ENCODE results near the gene ZNF839. TPM values are rescaled to one million over a fixed set of nuclear protein-coding genes. Genes with fewer than 3 reads are reported as not detected.
A peak's percentile ranks its signal among the peaks of the same experiment; 100 is the strongest.

The ZNF839 gene
- 10 to 100 TPM in 1 of 2 donors, 1 to 10 TPM in 1; 8.2 to 11.2 TPM for total RNA-seq

DNA sequence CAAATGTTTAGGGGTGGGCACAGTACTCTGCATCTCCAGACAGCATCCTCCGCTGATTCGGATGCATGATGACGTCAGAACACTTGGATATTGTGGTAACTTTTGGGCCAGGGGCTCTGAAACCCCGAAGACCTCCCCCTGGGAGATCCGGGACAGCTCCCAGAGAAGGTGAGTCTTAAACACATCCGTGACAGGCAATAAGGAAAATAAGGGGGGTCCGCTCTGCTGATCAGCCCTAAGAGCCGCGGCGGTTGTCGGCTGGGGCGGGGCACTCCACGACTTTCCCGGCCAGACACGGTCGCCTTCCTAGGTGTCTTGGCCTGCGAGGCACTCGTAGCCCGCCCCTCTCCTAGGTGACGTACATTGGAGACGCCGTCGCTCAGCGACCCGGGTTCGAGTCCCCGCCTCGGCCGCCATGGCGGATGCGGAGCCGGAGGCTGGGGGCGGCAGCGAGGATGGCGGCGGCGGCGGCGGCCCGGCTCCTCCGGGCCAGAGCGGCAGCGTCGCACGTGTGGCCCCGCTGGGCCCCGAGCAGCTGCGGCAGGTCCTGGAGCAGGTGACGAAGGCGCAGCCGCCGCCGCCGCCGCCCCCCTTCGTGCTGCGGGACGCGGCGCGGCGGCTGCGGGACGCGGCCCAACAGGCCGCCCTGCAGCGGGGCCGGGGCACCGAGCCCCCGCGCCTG lies at the start of gene ZNF839:
Gene ZNF839, plus strand, starts transcription at position 396 of the 682 bp plus-strand sequence. Its CDS starts 20 bp downstream, at position 416.
- peak within 1 kb of the TSS; percentile 100 for H3K27ac Mint-ChIP-seq

GRCh38 chr14:102272392-102272791 lies 47.2 kb upstream of the ZNF839 start:
- H3K27me3 Mint-ChIP-seq = no peaks in the 10 kb centered on the region
- no peaks in the 10 kb centered on the region for H3K36me3 Mint-ChIP-seq (ENCODE audit: low read depth)
- no peaks in the 10 kb centered on the region for H3K4me1 Mint-ChIP-seq
- H3K4me3 Mint-ChIP-seq = no peak overlapping the region
- H3K9me3 Mint-ChIP-seq = no peaks in the 10 kb centered on the region
- ATAC-seq (replicated peaks) = peak; percentile 81
- H3K27ac Mint-ChIP-seq = peak overlapping the region; percentile 25

More for the DNA sequence above, at the start of gene ZNF839:
- ATAC-seq (replicated peaks) = peak; percentile 77
- Mint-ChIP-seq H3K36me3 (ENCODE audit: low read depth) (peaks cover 17% of the 10 kb centered on the region), H3K9me3 (no peaks in the 10 kb centered on the region), H3K4me1 (peaks cover 23% of the 10 kb centered on the region), H3K27me3 (no peaks in the 10 kb centered on the region), H3K4me3 (peak within 1 kb of the TSS; percentile 99)

DNA sequence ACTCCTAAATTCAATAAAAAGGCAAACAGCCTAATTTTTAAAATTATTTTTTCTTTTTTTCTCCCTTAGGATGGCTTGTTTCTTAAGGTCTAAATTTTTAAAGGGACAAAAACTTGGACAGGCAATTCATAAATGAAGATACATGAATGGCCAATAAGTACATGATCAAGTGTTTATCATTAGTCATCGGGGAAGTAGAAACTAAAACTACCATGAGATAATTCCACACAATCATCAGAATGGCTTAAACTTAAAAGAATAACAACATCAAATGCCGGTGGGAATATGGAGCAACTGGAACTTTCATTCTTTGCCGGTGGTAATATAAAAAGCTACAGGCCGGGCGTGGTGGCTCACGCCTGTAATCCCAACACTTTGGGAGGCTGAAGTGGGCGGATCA lies 43.7 kb upstream of the ZNF839 start:
- no peaks in the 10 kb centered on the region for H3K4me1 Mint-ChIP-seq
- H3K27me3 Mint-ChIP-seq = no peaks in the 10 kb centered on the region
- H3K27ac Mint-ChIP-seq = no peak overlapping the region
- H3K36me3 Mint-ChIP-seq (ENCODE audit: low read depth) = no peaks in the 10 kb centered on the region
- no peaks in the 10 kb centered on the region for H3K9me3 Mint-ChIP-seq
- no peak for ATAC-seq (replicated peaks)
- H3K4me3 Mint-ChIP-seq = no peak overlapping the region

DNA sequence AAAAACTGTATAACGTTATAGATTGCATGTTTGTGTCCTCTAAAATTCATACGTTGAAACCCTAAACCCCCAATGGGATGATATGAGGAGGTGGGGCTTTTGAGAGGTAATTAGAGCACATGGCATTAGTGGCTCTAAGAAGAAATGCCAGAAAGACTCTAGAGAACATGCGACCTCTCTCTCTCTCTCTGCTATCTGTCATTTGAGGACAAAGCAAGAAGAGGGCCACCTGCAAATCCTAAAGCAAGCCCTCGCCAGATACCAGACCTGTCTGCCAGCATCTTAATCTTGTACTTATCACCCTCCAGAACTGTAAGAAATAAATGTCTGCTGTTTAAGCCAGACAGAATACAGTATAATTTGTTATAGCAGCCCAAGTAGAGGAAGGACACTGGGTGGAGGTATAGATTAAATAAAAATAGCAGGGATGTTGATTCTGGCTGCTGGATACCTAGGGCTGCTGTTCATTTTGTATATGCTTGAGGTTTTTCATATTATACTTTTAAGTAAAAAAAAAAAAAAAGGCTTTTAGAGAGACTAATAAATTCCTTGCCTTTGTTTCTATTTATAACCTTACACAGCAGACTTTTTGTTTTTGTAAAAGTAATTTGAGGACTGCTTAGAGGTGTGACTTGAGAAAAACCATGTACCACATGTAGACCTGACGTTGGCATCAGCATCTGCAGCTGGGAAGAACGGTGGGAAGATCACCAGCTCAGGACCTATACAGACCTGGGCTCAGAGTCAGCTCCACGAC lies 41.5 kb upstream of the ZNF839 start:
- H3K9me3 Mint-ChIP-seq = no peaks in the 10 kb centered on the region
- no peak for ATAC-seq (replicated peaks)
- no peaks in the 10 kb centered on the region for H3K27me3 Mint-ChIP-seq
- H3K4me3 Mint-ChIP-seq = no peak overlapping the region
- H3K36me3 Mint-ChIP-seq (ENCODE audit: low read depth) = no peaks in the 10 kb centered on the region
- H3K4me1 Mint-ChIP-seq = no peaks in the 10 kb centered on the region
- H3K27ac Mint-ChIP-seq = no peak overlapping the region

GRCh38 chr14:102278631-102278935 lies 41.0 kb upstream of the ZNF839 start:
- no peaks in the 10 kb centered on the region for H3K36me3 Mint-ChIP-seq (ENCODE audit: low read depth)
- H3K27ac Mint-ChIP-seq = no peak overlapping the region
- no peak for ATAC-seq (replicated peaks)
- H3K4me3 Mint-ChIP-seq = no peak overlapping the region
- no peaks in the 10 kb centered on the region for H3K27me3 Mint-ChIP-seq
- H3K9me3 Mint-ChIP-seq = no peaks in the 10 kb centered on the region
- no peaks in the 10 kb centered on the region for H3K4me1 Mint-ChIP-seq

GRCh38 chr14:102279282-102279681 lies 40.3 kb upstream of the ZNF839 start:
- H3K36me3 Mint-ChIP-seq (ENCODE audit: low read depth) = no peaks in the 10 kb centered on the region
- no peaks in the 10 kb centered on the region for H3K9me3 Mint-ChIP-seq
- no peak overlapping the region for H3K4me3 Mint-ChIP-seq
- H3K27ac Mint-ChIP-seq = no peak overlapping the region
- H3K27me3 Mint-ChIP-seq = no peaks in the 10 kb centered on the region
- no peaks in the 10 kb centered on the region for H3K4me1 Mint-ChIP-seq
- ATAC-seq (replicated peaks) = no peak

- Mint-ChIP-seq H3K36me3 (ENCODE audit: low read depth) (no peaks in the 10 kb centered on the region), H3K27me3 (no peaks in the 10 kb centered on the region), H3K4me3 (no peak overlapping the region), H3K4me1 (no peaks in the 10 kb centered on the region), H3K27ac (no peak overlapping the region), H3K9me3 (no peaks in the 10 kb centered on the region)
- peak; percentile 98 for ATAC-seq (replicated peaks)
These were observed 39.7 kb upstream of the ZNF839 start for GRCh38 chr14:102279688-102280348.

GRCh38 chr14:102280376-102280962 lies 39.1 kb upstream of the ZNF839 start:
- Mint-ChIP-seq H3K27ac (no peak overlapping the region), H3K9me3 (no peaks in the 10 kb centered on the region), H3K4me3 (no peak overlapping the region), H3K36me3 (ENCODE audit: low read depth) (no peaks in the 10 kb centered on the region), H3K27me3 (no peaks in the 10 kb centered on the region), H3K4me1 (no peaks in the 10 kb centered on the region)
- ATAC-seq (replicated peaks) = no peak

GRCh38 chr14:102282751-102283465 lies 36.6 kb upstream of the ZNF839 start:
- no peaks in the 10 kb centered on the region for H3K9me3 Mint-ChIP-seq
- H3K27me3 Mint-ChIP-seq = no peaks in the 10 kb centered on the region
- H3K4me1 Mint-ChIP-seq = no peaks in the 10 kb centered on the region
- H3K27ac Mint-ChIP-seq = no peak overlapping the region
- H3K4me3 Mint-ChIP-seq = no peak overlapping the region
- no peaks in the 10 kb centered on the region for H3K36me3 Mint-ChIP-seq (ENCODE audit: low read depth)
- no peak for ATAC-seq (replicated peaks)

DNA sequence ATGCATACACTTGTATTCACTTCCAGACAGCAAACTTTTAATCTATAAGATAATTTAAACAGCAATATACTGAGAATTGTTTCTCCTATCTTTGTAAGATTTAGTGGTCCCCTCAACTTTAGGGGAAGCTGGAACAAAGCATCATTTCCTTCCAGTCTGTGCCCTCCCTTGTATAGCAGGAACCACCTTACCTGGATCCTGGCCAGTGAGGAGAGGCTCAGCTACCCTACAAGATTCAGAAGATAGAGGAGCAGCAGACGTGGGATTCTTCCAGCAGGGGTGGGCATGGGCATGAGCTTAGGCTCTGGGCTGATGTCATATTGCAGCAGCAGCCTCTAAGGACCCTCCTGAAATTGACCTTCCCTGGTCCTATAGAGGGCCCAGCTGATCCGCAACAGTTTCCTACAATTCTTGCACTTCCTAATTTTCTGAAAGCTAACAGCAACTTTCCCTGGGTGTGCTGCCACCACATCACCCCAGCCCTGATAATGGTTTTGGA lies 35.9 kb upstream of the ZNF839 start:
- H3K27ac Mint-ChIP-seq = no peak overlapping the region
- H3K27me3 Mint-ChIP-seq = no peaks in the 10 kb centered on the region
- H3K4me1 Mint-ChIP-seq = no peaks in the 10 kb centered on the region
- ATAC-seq (replicated peaks) = no peak
- H3K4me3 Mint-ChIP-seq = no peak overlapping the region
- no peaks in the 10 kb centered on the region for H3K36me3 Mint-ChIP-seq (ENCODE audit: low read depth)
- H3K9me3 Mint-ChIP-seq = no peaks in the 10 kb centered on the region

DNA sequence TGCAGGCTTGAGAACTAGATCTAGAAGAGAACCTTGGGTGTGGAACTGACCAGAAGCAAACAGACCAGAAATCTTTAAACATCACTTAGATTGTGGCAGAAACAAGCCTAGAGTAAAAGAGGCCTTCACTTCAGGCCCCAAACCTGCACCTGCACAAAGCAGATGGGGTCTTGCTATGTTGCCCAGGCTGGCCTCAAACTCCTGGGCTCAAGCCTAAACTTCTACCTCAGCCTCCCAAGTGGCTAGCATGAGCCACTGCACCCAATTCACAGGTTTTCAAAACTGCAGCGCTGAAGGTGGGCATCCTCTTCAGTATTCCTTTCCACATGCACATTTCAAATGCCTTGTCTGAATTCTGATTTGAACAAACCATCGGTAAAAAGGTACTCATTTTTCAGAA lies 34.4 kb upstream of the ZNF839 start:
- H3K27ac Mint-ChIP-seq = no peak overlapping the region
- ATAC-seq (replicated peaks) = no peak
- no peaks in the 10 kb centered on the region for H3K27me3 Mint-ChIP-seq
- H3K4me1 Mint-ChIP-seq = no peaks in the 10 kb centered on the region
- no peaks in the 10 kb centered on the region for H3K9me3 Mint-ChIP-seq
- H3K36me3 Mint-ChIP-seq (ENCODE audit: low read depth) = no peaks in the 10 kb centered on the region
- H3K4me3 Mint-ChIP-seq = no peak overlapping the region

- H3K27me3 Mint-ChIP-seq = no peaks in the 10 kb centered on the region
- ATAC-seq (replicated peaks) = no peak
These were observed 31.4 kb upstream of the ZNF839 start for GRCh38 chr14:102288139-102288538.

DNA sequence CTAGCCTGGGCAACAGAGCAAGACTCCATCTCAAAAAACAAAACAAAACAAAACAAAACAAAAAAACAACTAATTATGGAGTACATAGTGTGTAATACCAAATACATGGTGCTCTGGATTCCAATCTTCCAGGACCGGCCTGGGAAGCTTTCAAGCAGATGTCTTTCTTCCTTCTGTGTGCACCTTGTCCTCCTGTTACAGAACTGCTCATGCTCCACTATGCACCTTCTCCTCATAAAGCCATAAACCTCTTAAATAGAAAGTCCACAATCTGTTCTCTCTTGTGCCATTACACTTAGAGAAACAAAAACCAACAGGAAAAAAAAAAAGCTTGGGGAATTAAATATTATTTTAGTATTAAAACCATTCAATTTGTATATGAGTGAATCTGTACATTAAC lies 27.1 kb upstream of the ZNF839 start:
- Mint-ChIP-seq H3K27ac (no peak overlapping the region), H3K4me1 (no peaks in the 10 kb centered on the region), H3K36me3 (ENCODE audit: low read depth) (no peaks in the 10 kb centered on the region), H3K4me3 (no peak overlapping the region), H3K27me3 (no peaks in the 10 kb centered on the region), H3K9me3 (no peaks in the 10 kb centered on the region)
- no peak for ATAC-seq (replicated peaks)

More at GRCh38 chr14:102288139-102288538, 31.4 kb upstream of the ZNF839 start:
- H3K9me3 Mint-ChIP-seq = no peaks in the 10 kb centered on the region
- no peak overlapping the region for H3K4me3 Mint-ChIP-seq
- no peaks in the 10 kb centered on the region for H3K4me1 Mint-ChIP-seq
- no peaks in the 10 kb centered on the region for H3K36me3 Mint-ChIP-seq (ENCODE audit: low read depth)
- H3K27ac Mint-ChIP-seq = no peak overlapping the region

DNA sequence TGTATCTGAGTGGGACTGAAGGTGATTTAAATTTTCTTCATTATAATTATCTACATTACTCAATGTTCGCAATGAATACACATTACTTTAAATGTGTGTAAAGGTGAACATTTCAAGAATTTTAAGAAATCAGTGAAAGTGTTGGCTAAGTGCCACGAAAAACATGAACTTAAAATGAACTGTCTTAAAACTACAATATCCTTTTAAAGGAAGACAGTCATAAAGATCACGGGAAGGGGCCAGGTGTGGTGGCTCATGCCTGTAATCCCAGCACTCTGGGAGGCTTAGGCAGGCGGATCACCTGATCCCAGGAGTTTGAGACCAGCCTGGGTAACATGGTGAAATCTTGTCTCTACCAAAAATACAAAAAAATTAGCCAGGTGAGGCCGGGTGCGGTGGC lies 25.8 kb upstream of the ZNF839 start:
- ATAC-seq (replicated peaks) = no peak
- H3K27ac Mint-ChIP-seq = no peak overlapping the region
- no peak overlapping the region for H3K4me3 Mint-ChIP-seq
- no peaks in the 10 kb centered on the region for H3K27me3 Mint-ChIP-seq
- H3K36me3 Mint-ChIP-seq (ENCODE audit: low read depth) = no peaks in the 10 kb centered on the region
- no peaks in the 10 kb centered on the region for H3K9me3 Mint-ChIP-seq
- H3K4me1 Mint-ChIP-seq = no peaks in the 10 kb centered on the region

Data from activated T-helper 17 cell treated with anti-CD3 and anti-CD28 coated beads, Interleukin-2, amount 50 U/mL, for 72 hours (primary cell).